H1 (cell line): ENCODE measurements around the gene HLA-DMB. TPM values are rescaled to one million over a fixed set of nuclear protein-coding genes. Genes with fewer than 3 reads are reported as not detected.
"Not testable (repeated sequence)": the region's sequence is repeated elsewhere in the genome, so short reads cannot be mapped to it uniquely, and the experiment has no call there.

Experiments
- CTCF ChIA-PET: fragments of 300-600 bp; sonication (Branson Sonifier 250); formaldehyde crosslinking; loops from one replicate; lab custom pipeline; 2021; ENCODE audit not compliant: partially characterized antibody; lab: Charles Lee
- POLR2A ChIA-PET: fragments of 300-600 bp; sonication (Branson Sonifier 250); formaldehyde crosslinking; loops from one replicate; lab custom pipeline; 2021; ENCODE audit warnings: inconsistent platforms; ENCODE audit not compliant: partially characterized antibody; lab: Charles Lee
- DNase-seq, 2 experiments: peaks; one replicate each; pipeline versions ENCODE4 v3.0.0 to v3.0.0-alpha.2; 2010 to 2022; ENCODE audit warnings: low spot score in 2 of 2, low read depth in 1 of 2, mixed read lengths in 1 of 2
- FAIRE-seq: peaks from 2 replicates; lab custom pipeline; 2011; peaks lifted over from hg19 to GRCh38; lab: Jason Lieb, UNC
- H2AFZ ChIP-seq: 2 replicates; pipeline ENCODE4 v1.8.1; 2012; ENCODE audit warnings: low read length, inconsistent platforms
- H2AK5ac ChIP-seq: 2 replicates; pipeline ENCODE4 v1.6.1; 2013; ENCODE audit warnings: low read depth, low read length
- H2BK120ac ChIP-seq: replicated peaks from 2 replicates; pipeline ENCODE3; 2013; ENCODE audit warnings: low read depth, low read length, inconsistent platforms
- H2BK12ac ChIP-seq: 2 replicates; pipeline ENCODE4 v1.6.1; 2013; ENCODE audit warnings: low read depth, low read length
- H2BK15ac ChIP-seq: 2 replicates; pipeline ENCODE4 v1.6.1; 2013; ENCODE audit warnings: low read length
- H2BK20ac ChIP-seq: 2 replicates; pipeline ENCODE4 v1.6.1; 2013; ENCODE audit warnings: low read length
- H2BK5ac ChIP-seq: 2 replicates; pipeline ENCODE4 v1.6.1; 2013; ENCODE audit warnings: low read depth, low read length
- H3K14ac ChIP-seq: 2 replicates; pipeline ENCODE4 v1.6.1; 2013; ENCODE audit warnings: inconsistent platforms; ENCODE audit not compliant: insufficient read length
- H3K18ac ChIP-seq: 2 replicates; pipeline ENCODE4 v1.6.1; 2013; ENCODE audit warnings: low read length; ENCODE audit errors: extremely low read depth
- H3K23ac ChIP-seq: 2 replicates; pipeline ENCODE4 v1.6.1; 2013; ENCODE audit warnings: inconsistent platforms; ENCODE audit not compliant: insufficient read length
- H3K23me2 ChIP-seq: 2 replicates; pipeline ENCODE4 v1.6.1; 2013; ENCODE audit warnings: low read depth, low read length
- H3K27ac ChIP-seq: 2 replicates; pipeline ENCODE4 v1.6.1; 2011; ENCODE audit warnings: low read depth, low read length, inconsistent platforms
- H3K27me3 ChIP-seq, 4 experiments: replicated peaks in 1 of 4; 1 replicate in 1 of 4; 2 replicates in 3 of 4; pipeline versions ENCODE4 v1.6.1 to v1.8.1; 2011 to 2013; ENCODE audit warnings: low read length in 3 of 4, mild to moderate bottlenecking in 3 of 4, inconsistent platforms in 2 of 4, mixed read lengths in 2 of 4, moderate library complexity in 1 of 4; ENCODE audit not compliant: control insufficient read depth in 3 of 4, insufficient read depth in 3 of 4; ENCODE audit errors: extremely low read depth in 1 of 4
- H3K36me3 ChIP-seq, 4 experiments: 2 replicates each; pipeline versions ENCODE4 v1.6.1 to v1.8.1; 2011 to 2013; ENCODE audit warnings: mild to moderate bottlenecking in 4 of 4, low read length in 3 of 4, moderate library complexity in 2 of 4, control low read depth in 1 of 4, inconsistent platforms in 1 of 4; ENCODE audit not compliant: insufficient read depth in 4 of 4, control insufficient read depth in 2 of 4
- H3K4ac ChIP-seq: replicated peaks from 2 replicates; pipeline ENCODE3; 2013; ENCODE audit warnings: low read length, low read depth, mixed read lengths, inconsistent platforms; ENCODE audit not compliant: insufficient read length
- H3K4me1 ChIP-seq, 4 experiments: replicated peaks in 1 of 4; 1 replicate in 1 of 4; 2 replicates in 3 of 4; pipeline versions ENCODE4 v1.6.1 to v1.8.1; 2011 to 2013; ENCODE audit warnings: low read length in 3 of 4, inconsistent platforms in 2 of 4, mixed read lengths in 1 of 4; ENCODE audit not compliant: insufficient read depth in 4 of 4, control insufficient read depth in 3 of 4
- H3K4me2 ChIP-seq, 2 experiments: 2 replicates each; pipeline versions ENCODE4 v1.6.1 to v1.8.1; 2011 to 2013; ENCODE audit warnings: low read depth in 2 of 2, low read length in 2 of 2, control low read depth in 1 of 2, inconsistent platforms in 1 of 2, mild to moderate bottlenecking in 1 of 2; ENCODE audit not compliant: insufficient read depth in 1 of 2
- H3K4me3 ChIP-seq, 4 experiments: fragments of 200-600, 300-600 bp in 1 of 4; sonication (generic), shearing (Covaris generic), sonication (Bioruptor Twin) in 1 of 4; 2 replicates each; pipeline versions ENCODE4 v1.5.1 to v1.8.1; 2011 to 2016; ENCODE audit warnings: low read length in 4 of 4, low read depth in 3 of 4, control low read depth in 2 of 4, inconsistent platforms in 2 of 4, mild to moderate bottlenecking in 2 of 4, mixed read lengths in 1 of 4, moderate library complexity in 1 of 4; ENCODE audit not compliant: insufficient read depth in 2 of 4; ENCODE audit errors: extremely low read depth in 1 of 4
- H3K56ac ChIP-seq: replicated peaks from 2 replicates; pipeline ENCODE3; 2013; ENCODE audit warnings: low read depth, mild to moderate bottlenecking, mixed read lengths, low read length, inconsistent platforms; ENCODE audit not compliant: insufficient read length
- H3K79me1 ChIP-seq: 2 replicates; pipeline ENCODE4 v1.6.1; 2013; ENCODE audit warnings: low read depth, low read length, control low read depth
- H3K79me2 ChIP-seq, 2 experiments: 2 replicates each; pipeline versions ENCODE4 v1.6.1 to v1.8.1; 2012 to 2013; ENCODE audit warnings: low read length in 2 of 2, mild to moderate bottlenecking in 2 of 2, inconsistent platforms in 1 of 2; ENCODE audit not compliant: insufficient read depth in 2 of 2, control insufficient read depth in 1 of 2
- H3K9ac ChIP-seq, 4 experiments: replicated peaks in 1 of 4; 1 replicate in 1 of 4; 2 replicates in 3 of 4; pipeline versions ENCODE4 v1.6.1 to v1.8.1; 2011 to 2013; ENCODE audit warnings: low read depth in 3 of 4, low read length in 3 of 4, control low read depth in 2 of 4, mild to moderate bottlenecking in 2 of 4, moderate library complexity in 2 of 4, inconsistent platforms in 1 of 4; ENCODE audit errors: extremely low read depth in 1 of 4
- H3K9me3 ChIP-seq, 2 experiments: 2 replicates each; pipeline versions ENCODE4 v1.6.1 to v1.8.1; 2012 to 2013; ENCODE audit warnings: mild to moderate bottlenecking in 2 of 2, moderate library complexity in 2 of 2, control low read depth in 1 of 2, inconsistent platforms in 1 of 2, low read depth in 1 of 2, low read length in 1 of 2, mixed read lengths in 1 of 2; ENCODE audit not compliant: insufficient read depth in 2 of 2
- H4K20me1 ChIP-seq, 2 experiments: replicated peaks in 1 of 2; 2 replicates each; pipeline versions ENCODE3 to v1.8.1; 2011 to 2013; ENCODE audit warnings: inconsistent platforms in 2 of 2, low read length in 2 of 2, mild to moderate bottlenecking in 1 of 2; ENCODE audit not compliant: insufficient read depth in 2 of 2, control insufficient read depth in 1 of 2
- H4K5ac ChIP-seq: 2 replicates; pipeline ENCODE4 v1.6.1; 2013; ENCODE audit warnings: low read length, low read depth, mixed read lengths, inconsistent platforms; ENCODE audit not compliant: insufficient read length
- H4K8ac ChIP-seq: 2 replicates; pipeline ENCODE4 v1.8.0; 2013; ENCODE audit warnings: mild to moderate bottlenecking, moderate library complexity, low read length, inconsistent platforms; ENCODE audit not compliant: insufficient read depth; ENCODE audit errors: extremely low read depth
- H4K91ac ChIP-seq: replicated peaks from 2 replicates; pipeline ENCODE3; 2013; ENCODE audit warnings: low read length, mixed read lengths, inconsistent platforms; ENCODE audit not compliant: insufficient read length
- WGBS, 2 experiments: shearing (Covaris generic) in 1 of 2; methylation state at CpG; one replicate each; pipeline versions ENCODE4 v1.1.6 to v1.1.7; 2013 to 2015; ENCODE audit warnings: low lambda C conversion rate in 2 of 2, mixed read lengths in 2 of 2, inconsistent platforms in 1 of 2, low coverage in 1 of 2, missing lambda C conversion rate in 1 of 2; ENCODE audit not compliant: insufficient replicate concordance in 2 of 2, insufficient coverage in 1 of 2, insufficient read length in 1 of 2; ENCODE audit errors: extremely low coverage in 1 of 2, missing lambda C conversion rate in 1 of 2; 5-methylcytosine and 5-hydroxymethylcytosine counted together
- polyA plus RNA-seq, 7 experiments: library from polyadenylated mRNA; depleted of rRNA in 3 of 7; stranded (reverse) in 5 of 7; unstranded in 2 of 7; fragments of >200 nt in 5 of 7; fragments of 200-250 nt in 2 of 7; gene quantifications; 1 replicate in 5 of 7; 2 replicates in 1 of 7; 4 replicates in 1 of 7; pipeline versions ENCODE4 v1.2.1 to v1.2.3, GENCODE V29; 2011 to 2013; ENCODE audit warnings: missing spikeins in 2 of 7, mixed read lengths in 2 of 7
- total RNA-seq: library from RNA; stranded (reverse); fragmentation: NEBNext Ultra II Directional; extraction: Animal tissue kit (Norgen Biotek cat#: 25700); gene quantifications from 2 replicates; pipeline ENCODE4 v1.2.1, GENCODE V29; 2021

HLA-DMB gene
- total and polyA plus RNA-seq, 2 of the 8 experiments (the other 6 are each of a cell fraction or from before 2014, with no cell fraction given), result 2.7 to 4.7 TPM

GRCh38 chr6:32942555-32943123 lies 1.8 kb upstream of the HLA-DMB start:
- H3K9ac ChIP-seq, H2BK5ac ChIP-seq, H2BK12ac ChIP-seq, H2BK15ac ChIP-seq, H4K20me1 ChIP-seq, FAIRE-seq, H2AK5ac ChIP-seq, DNase-seq, H3K27ac ChIP-seq, H3K27me3 ChIP-seq, H3K56ac ChIP-seq, H3K18ac ChIP-seq, H4K91ac ChIP-seq, H4K5ac ChIP-seq, H3K79me2 ChIP-seq, H2BK120ac ChIP-seq, H3K4me2 ChIP-seq, H2BK20ac ChIP-seq, H3K4ac ChIP-seq, H3K9me3 ChIP-seq, H2AFZ ChIP-seq, H3K79me1 ChIP-seq, H3K36me3 ChIP-seq, H3K4me1 ChIP-seq, H3K4me3 ChIP-seq, H3K14ac ChIP-seq, H3K23ac ChIP-seq, H3K23me2 ChIP-seq, H4K8ac ChIP-seq: not testable (repeated sequence)
- CTCF ChIA-PET, result interaction anchor here (0.7 to 6.0 kb wide), 11 partner anchors 9 to 104 kb away, joined by 3 to 64 read pairs (median 4); partner anchors contain the start of genes HLA-DMA and TAP2
- POLR2A ChIA-PET, result interaction anchor here (3.0 to 4.3 kb wide), 4 partner anchors 11 to 48 kb away, joined by 11 to 45 read pairs (median 24); partner anchors contain the start of genes BRD2 and HLA-DMA
- 88% methylated on average over 9 of the region's 9 CpGs; no CpG with 5 or more reads in 1 of the 2 experiments for WGBS, 2 experiments
